Measurements from ENCODE around the gene DNTTIP2.
"Not testable (repeated sequence)": the region's sequence is repeated elsewhere in the genome, so short reads cannot be mapped to it uniquely, and the experiment has no call there.

Gene DNTTIP2

GRCh38 chr1:93841771-93842170 lies 37.2 kb downstream of the DNTTIP2 start:
- DNase-seq, result no peak

DNA sequence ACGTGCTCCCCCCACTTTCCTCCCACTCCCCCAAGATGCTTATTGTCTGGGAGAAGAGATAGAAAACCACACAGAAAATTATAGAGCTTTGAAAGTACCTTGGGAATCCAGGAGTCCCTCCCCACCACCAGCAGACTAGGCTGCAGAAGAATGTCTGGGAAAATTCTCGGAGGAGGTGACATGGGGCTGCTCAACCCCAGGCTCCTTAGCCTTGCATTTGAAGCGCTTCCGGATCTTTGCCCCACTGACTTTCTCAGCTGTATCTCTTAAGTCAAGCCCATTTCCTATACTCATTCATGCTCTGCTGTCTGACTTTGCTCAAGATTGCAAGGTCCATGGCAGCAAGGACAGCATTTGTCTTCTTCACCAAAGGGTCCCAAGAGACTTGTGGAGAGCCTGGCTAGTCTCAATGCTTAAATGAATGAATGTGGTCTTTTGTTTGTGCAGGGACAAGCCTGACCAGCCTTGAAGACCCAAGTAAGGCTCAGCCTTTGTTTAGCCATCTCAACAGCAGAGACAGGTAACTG lies 38.0 kb downstream of the DNTTIP2 start:
- DNase-seq, result no peak

DNA sequence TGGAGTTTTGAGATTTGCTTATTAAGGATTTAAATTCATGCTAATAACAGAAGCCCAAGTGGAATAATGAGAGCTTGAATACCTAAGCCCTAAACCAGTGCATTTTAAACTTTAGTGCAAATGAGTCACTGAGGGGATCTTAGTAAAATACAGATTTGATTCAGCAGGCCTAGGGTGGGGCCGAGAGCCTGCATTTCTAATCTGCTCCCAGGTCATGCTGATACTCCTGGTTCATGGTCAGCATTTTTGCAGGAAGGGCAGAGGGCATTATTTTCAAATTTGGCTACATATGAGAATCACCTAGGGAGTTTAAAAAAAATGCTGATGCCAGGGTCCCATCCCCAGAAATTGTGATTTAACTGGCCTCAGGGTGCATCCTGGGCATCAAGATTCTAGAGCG lies 39.3 kb downstream of the DNTTIP2 start:
- DNase-seq, result no peak

- DNase-seq, result no peak
Observed at GRCh38 chr1:93839307-93839706, 39.7 kb downstream of the DNTTIP2 start.

GRCh38 chr1:93837961-93838360 lies 41.0 kb downstream of the DNTTIP2 start:
- DNase-seq, result no peak

DNA sequence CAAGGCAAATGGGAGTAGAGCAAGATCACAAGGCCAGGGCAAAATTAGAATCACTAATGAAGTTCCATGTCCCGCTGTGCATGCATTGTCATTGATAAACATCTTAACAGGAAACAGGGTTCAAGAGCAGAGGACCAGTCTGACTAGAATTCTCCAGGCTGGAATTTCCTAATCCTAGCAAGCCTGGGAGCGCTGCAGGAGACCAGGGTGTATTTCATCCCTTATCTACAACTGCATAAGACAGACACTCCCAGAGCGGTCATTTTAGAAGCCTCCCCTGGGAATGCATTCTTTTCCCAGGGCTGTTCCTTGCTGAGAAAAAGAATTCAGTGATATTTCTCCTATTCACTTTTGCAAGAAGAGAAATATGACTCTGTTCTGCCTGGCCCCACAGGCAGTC lies 45.7 kb downstream of the DNTTIP2 start:
- not testable (repeated sequence) for DNase-seq

- no peak for DNase-seq
Observed at GRCh38 chr1:93829061-93829460, 49.9 kb downstream of the DNTTIP2 start.

GRCh38 chr1:93828367-93828755 lies 50.6 kb downstream of the DNTTIP2 start:
- no peak for DNase-seq

- DNase-seq, result no peak
Observed at GRCh38 chr1:93827633-93828366, 51.2 kb downstream of the DNTTIP2 start.

DNA sequence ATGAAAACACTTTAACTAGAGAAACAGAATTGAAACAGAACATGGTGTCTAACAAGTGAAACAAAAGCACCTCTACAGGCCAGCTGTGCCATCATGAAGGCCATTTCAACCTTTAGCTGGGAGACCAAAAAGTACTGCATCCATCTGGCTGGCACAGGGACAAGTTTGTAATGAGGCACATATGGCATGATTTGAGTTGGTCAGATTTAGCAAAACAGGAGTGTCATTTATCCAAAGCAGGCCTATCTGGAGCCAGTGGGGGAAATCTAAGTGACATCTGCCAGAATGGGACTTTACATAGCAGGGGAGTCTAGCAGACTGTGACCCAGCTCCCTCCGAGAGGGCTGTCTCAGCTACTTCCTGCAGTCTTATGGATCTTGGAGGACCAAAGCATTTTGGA lies 51.9 kb downstream of the DNTTIP2 start:
- no peak for DNase-seq

GRCh38 chr1:93824834-93825233 lies 54.2 kb downstream of the DNTTIP2 start:
- DNase-seq, result no peak

GRCh38 chr1:93822730-93823425 lies 56.1 kb downstream of the DNTTIP2 start:
- no peak for DNase-seq

GRCh38 chr1:93821423-93822144 lies 57.4 kb downstream of the DNTTIP2 start:
- DNase-seq, result no peak

DNA sequence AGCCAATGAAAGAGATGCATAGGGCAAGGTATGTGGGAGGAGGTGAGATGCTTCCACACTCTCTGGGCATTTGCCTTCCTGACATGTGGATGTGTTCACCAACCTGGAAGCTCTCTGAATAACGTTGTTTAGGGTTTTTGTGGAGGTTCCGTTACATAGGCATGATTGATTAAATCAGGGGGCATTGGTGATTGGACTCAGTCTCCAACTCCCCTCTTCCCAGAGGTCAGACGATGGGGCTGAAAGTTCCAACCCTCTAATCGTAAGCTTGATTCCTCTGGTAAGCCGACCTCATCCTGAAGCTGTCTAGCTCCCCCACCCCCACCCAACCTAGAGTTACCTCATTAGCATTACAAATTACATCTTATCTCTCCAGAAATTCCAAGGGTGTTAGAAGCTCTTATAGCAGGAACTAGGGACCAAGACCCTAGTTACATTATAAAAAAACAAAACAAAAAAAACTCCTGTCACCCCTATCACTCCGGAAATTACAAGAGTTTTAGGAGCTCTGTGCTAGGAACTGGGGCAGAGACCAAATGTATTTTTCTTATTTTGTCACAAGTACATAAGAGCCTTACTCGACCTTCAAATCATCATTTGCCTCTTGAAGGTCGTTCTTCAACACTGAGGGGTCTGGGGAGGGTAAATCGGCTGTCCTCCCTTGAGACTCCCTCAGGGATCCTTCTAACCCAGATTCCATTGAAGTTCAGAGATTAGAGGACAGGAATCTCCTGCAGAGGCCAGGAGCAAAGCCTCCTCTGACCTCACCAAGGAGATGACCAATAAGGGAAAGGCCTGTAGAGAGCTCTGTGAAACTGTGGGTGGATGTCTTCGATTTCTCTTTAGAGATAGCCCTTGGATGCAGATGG lies 58.2 kb downstream of the DNTTIP2 start:
- no peak for DNase-seq

- DNase-seq, result no peak
Observed at GRCh38 chr1:93818570-93818959, 60.4 kb downstream of the DNTTIP2 start.

GRCh38 chr1:93817819-93818569 lies 61.0 kb downstream of the DNTTIP2 start:
- no peak for DNase-seq

DNA sequence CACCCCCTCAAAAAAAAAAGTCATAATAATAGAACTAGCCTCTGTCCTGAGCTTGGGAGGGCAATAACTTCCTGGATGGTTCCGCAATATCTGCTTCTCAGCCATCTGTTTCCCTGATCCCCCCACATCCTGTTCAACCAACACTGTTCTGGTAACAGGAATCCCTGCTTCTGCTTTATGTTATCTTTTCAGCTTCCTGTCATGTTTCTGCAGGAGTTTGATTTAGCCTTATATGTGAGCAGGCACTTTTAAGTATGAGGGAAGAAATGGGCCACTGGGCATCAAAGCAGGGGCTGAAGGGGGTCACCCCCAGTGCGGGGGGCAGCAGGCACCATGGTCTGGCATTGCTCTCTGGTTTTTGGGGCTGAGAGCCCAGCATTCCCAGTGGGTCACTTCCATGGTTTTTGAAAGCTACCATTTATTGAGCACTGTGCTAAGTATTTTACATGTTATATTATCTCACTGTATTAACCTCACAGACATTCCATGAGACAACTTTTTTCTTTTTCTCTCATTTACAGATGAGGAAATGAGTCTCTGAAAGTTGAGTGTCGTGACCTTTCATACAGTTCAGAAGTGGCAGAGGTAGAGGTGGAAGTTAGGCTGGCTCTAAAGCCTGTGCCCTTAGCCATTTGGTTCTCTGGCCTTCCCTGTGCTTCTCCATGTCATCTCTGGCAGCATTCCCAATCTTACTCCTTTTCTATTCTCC lies 61.9 kb downstream of the DNTTIP2 start:
- no peak for DNase-seq

All from activated CD4-positive, alpha-beta T cell treated with anti-CD3 and anti-CD28 coated beads for 1 hour (primary cell).